Measurements from ENCODE around the gene LDLRAD3. TPM values are rescaled to one million over a fixed set of nuclear protein-coding genes. Genes with fewer than 3 reads are reported as not detected.
"Not testable (repeated sequence)": the region's sequence is repeated elsewhere in the genome, so short reads cannot be mapped to it uniquely, and the experiment has no call there.

The LDLRAD3 gene
- total RNA-seq, 4 donors from 2014 or later: 0.37 to 43.2 (median 3.7) TPM

DNA sequence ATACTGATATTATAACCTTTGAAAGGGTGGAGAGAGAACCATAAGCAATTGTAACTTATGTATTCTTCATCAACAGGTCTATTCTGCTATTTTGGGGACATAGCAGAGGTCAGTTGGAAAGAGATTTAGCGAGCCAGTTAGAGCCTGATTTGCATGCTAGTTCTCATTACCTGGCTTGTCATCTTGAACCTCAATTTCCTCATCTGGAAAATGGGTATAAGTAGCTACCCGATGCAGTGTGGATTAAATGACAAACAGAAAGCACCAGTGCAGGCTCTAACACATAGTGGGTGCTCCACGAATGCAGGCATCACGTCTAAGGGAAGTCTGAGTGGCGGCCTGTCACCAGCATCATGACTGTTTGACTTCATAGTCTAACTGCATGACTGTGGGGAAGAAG lies 67.7 kb downstream of the LDLRAD3 start:
- WGBS, 2 donors (ENCODE audit: low coverage in 1 of 2): 79% methylated on average over 5 of the region's 5 CpGs; no CpG with 5 or more reads in 1 of the 2 donors
- intact Hi-C loops (cut with DNase I; ENCODE audit: low total_unique reads): no loop called here
- no peak overlapping the region for H3K27ac ChIP-seq
- H3K9me3 ChIP-seq: no peaks in the 10 kb centered on the region
- no peak for DNase-seq
- H3K4me1 ChIP-seq: peaks cover 0 to 19% (median 2%) of the 10 kb centered on the region in 4 donors
- no peak overlapping the region for H3K4me3 ChIP-seq
- no peaks in the 10 kb centered on the region for H3K36me3 ChIP-seq
- H3K27me3 ChIP-seq: no peaks in the 10 kb centered on the region
- in situ Hi-C loops (cut with MboI; ENCODE audit: low pct_ligation_motif_present in 1 of 4, low pct_unique_long_range_greater_than_20kb in 1 of 4, low sequenced_read_pairs in 3 of 4): no loop called here
- TF ChIP-seq POLR2A (IDR thresholded peaks at IDR 0.05) (no peak), POLR2AphosphoS5 (IDR thresholded peaks at IDR 0.05) (no peak), EP300 (IDR thresholded peaks at IDR 0.05; ENCODE audit: low read depth) (no peak)
- TF ChIP-seq, protein P1, sequence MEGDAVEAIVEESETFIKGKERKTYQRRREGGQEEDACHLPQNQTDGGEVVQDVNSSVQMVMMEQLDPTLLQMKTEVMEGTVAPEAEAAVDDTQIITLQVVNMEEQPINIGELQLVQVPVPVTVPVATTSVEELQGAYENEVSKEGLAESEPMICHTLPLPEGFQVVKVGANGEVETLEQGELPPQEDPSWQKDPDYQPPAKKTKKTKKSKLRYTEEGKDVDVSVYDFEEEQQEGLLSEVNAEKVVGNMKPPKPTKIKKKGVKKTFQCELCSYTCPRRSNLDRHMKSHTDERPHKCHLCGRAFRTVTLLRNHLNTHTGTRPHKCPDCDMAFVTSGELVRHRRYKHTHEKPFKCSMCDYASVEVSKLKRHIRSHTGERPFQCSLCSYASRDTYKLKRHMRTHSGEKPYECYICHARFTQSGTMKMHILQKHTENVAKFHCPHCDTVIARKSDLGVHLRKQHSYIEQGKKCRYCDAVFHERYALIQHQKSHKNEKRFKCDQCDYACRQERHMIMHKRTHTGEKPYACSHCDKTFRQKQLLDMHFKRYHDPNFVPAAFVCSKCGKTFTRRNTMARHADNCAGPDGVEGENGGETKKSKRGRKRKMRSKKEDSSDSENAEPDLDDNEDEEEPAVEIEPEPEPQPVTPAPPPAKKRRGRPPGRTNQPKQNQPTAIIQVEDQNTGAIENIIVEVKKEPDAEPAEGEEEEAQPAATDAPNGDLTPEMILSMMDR (IDR thresholded peaks at IDR 0.05): no peak

DNA sequence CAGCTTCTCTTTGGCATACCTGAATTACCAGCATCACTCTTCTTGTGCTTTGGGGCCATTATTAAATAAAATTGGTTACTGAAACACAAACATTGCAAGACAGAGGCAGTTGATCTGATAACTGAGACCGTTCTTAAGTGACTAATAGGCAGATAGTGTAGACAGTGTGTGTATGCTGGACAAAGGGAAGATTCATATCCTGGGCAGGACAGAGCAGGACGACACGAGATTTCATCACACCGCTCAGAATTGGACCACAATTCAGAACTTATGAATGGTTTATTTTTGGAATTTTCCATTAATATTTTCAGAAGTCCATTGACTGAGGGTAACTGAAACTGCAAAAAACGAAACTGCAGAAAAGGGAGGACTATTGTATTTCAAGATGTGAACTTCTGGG lies 68.6 kb downstream of the LDLRAD3 start:
- intact Hi-C loops (cut with DNase I; ENCODE audit: low total_unique reads): no loop called here
- no peak overlapping the region for H3K27ac ChIP-seq
- no peaks in the 10 kb centered on the region for H3K27me3 ChIP-seq
- no peaks in the 10 kb centered on the region for H3K36me3 ChIP-seq
- H3K4me1 ChIP-seq: peaks cover 0 to 19% (median 2%) of the 10 kb centered on the region in 4 donors
- in situ Hi-C loops (cut with MboI; ENCODE audit: low pct_ligation_motif_present in 1 of 4, low pct_unique_long_range_greater_than_20kb in 1 of 4, low sequenced_read_pairs in 3 of 4): no loop called here
- TF ChIP-seq, protein P1 (IDR thresholded peaks at IDR 0.05): no peak
- TF ChIP-seq POLR2AphosphoS5 (IDR thresholded peaks at IDR 0.05): no peak
- no peak for TF ChIP-seq POLR2A (IDR thresholded peaks at IDR 0.05)
- TF ChIP-seq EP300 (IDR thresholded peaks at IDR 0.05; ENCODE audit: low read depth): no peak
- H3K4me3 ChIP-seq: no peak overlapping the region
- no peak for DNase-seq
- WGBS, 2 donors (ENCODE audit: low coverage in 1 of 2): 52 to 73% methylated on average over 5 of the region's 5 CpGs
- H3K9me3 ChIP-seq: no peaks in the 10 kb centered on the region

DNA sequence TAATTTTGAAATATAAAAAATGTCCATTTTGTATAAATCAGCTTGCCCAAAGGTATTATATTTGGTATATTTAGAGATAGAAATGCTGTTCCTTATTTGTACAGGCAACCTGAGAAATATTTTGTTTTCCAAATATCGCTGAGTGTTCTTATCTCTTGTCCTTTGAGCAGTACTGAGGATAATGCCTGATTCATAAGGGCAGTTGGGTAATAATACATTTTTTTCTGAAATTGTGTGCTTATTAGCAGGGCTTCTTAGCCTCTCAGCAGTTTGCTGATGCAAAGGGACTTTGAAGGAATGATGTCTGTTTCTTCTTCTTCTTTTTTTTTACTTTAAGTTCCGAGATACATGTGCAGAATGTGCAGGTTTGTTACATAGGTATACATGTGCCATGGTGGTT lies 69.1 kb downstream of the LDLRAD3 start:
- no peak for DNase-seq
- in situ Hi-C loops (cut with MboI; ENCODE audit: low pct_ligation_motif_present in 1 of 4, low pct_unique_long_range_greater_than_20kb in 1 of 4, low sequenced_read_pairs in 3 of 4) (no loop called here), intact Hi-C loops (cut with DNase I; ENCODE audit: low total_unique reads) (no loop called here)
- Histone ChIP-seq H3K9me3 (no peaks in the 10 kb centered on the region), H3K4me1 (peaks cover 0 to 19% (median 2%) of the 10 kb centered on the region in 4 donors), H3K4me3 (no peak overlapping the region), H3K36me3 (no peaks in the 10 kb centered on the region), H3K27me3 (no peaks in the 10 kb centered on the region), H3K27ac (no peak overlapping the region)
- 82 to 91% methylated on average over 2 of the region's 2 CpGs for WGBS, 2 donors (ENCODE audit: low coverage in 1 of 2)
- TF ChIP-seq, protein P1 (IDR thresholded peaks at IDR 0.05): no peak
- no peak for TF ChIP-seq EP300 (IDR thresholded peaks at IDR 0.05; ENCODE audit: low read depth)
- TF ChIP-seq POLR2AphosphoS5 (IDR thresholded peaks at IDR 0.05): no peak
- no peak for TF ChIP-seq POLR2A (IDR thresholded peaks at IDR 0.05)

DNA sequence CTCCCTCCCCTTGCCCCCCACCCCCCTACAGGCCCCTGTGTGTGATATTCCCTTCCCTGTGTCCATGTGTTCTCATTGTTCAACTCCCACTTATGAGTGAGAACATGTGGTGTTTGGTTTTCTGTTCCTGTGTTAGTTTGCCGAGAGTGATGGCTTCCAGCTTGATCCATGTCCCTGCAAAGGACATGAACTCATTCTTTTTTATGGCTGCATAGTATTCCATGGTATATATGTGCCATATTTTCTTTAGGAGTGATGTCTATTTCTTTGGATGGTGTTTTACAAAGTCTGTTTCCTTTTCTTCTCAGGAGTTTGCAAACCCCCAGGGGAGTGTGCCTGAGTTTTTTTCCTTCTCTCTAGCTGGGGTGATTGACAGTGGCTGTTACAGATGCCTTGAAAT lies 69.6 kb downstream of the LDLRAD3 start:
- H3K4me1 ChIP-seq: peaks cover 0 to 19% (median 2%) of the 10 kb centered on the region in 4 donors
- H3K4me3 ChIP-seq; in situ Hi-C loops (cut with MboI; ENCODE audit: low pct_ligation_motif_present in 1 of 4, low pct_unique_long_range_greater_than_20kb in 1 of 4, low sequenced_read_pairs in 3 of 4); H3K27ac ChIP-seq; DNase-seq; H3K9me3 ChIP-seq; intact Hi-C loops (cut with DNase I; ENCODE audit: low total_unique reads); H3K27me3 ChIP-seq; H3K36me3 ChIP-seq: not testable (repeated sequence)
- 67% methylated on average over 1 of the region's 1 CpG; no CpG with 5 or more reads in 1 of the 2 donors for WGBS, 2 donors (ENCODE audit: low coverage in 1 of 2)
